GM19397 (cell line): ENCODE results near the gene HRH4.

ENCODE experiments used
- ATAC-seq: cut with Tn5 transposase; IDR thresholded peaks from one replicate; pipeline ENCODE4 v1.9.1; 2021; ENCODE audit warnings: mild to moderate bottlenecking, moderate library complexity; ENCODE audit not compliant: unreplicated experiment

HRH4 gene

GRCh38 chr18:24502667-24503523, 42.5 kb downstream of the HRH4 start:
- no peak for ATAC-seq

GRCh38 chr18:24504401-24504800, 44.0 kb downstream of the HRH4 start:
- ATAC-seq: no peak

GRCh38 chr18:24506175-24506574, 45.7 kb downstream of the HRH4 start:
- ATAC-seq: no peak

- ATAC-seq: no peak
These were observed 49.0 kb downstream of the HRH4 start for GRCh38 chr18:24509435-24509834.

GRCh38 chr18:24514439-24514838, 54.0 kb downstream of the HRH4 start:
- ATAC-seq: no peak

GRCh38 chr18:24515721-24516120, 55.3 kb downstream of the HRH4 start:
- ATAC-seq: no peak

- no peak for ATAC-seq
These were observed 55.8 kb downstream of the HRH4 start for GRCh38 chr18:24516261-24516660.

GRCh38 chr18:24517554-24517953, 57.1 kb downstream of the HRH4 start:
- ATAC-seq: no peak

GRCh38 chr18:24518596-24518995, 58.2 kb downstream of the HRH4 start:
- ATAC-seq: no peak
